ENCODE measurements around the gene FIBIN. TPM values are rescaled to one million over a fixed set of nuclear protein-coding genes. Genes with fewer than 3 reads are reported as not detected.

Gene FIBIN
- total and polyA plus RNA-seq, 2 donors (not counting 3 experiments of a cell fraction or from before 2014, with no cell fraction given) = not detected

GRCh38 chr11:27039873-27040272 lies 46.0 kb downstream of the FIBIN start:
- Histone ChIP-seq H3K4me3 (replicated peaks in 1 of 3; ENCODE audit: insufficient read depth in 1 of 3, low read depth in 1 of 3, low read length in 3 of 3) (no peak overlapping the region), H3K9ac (replicated peaks; ENCODE audit: extremely low read depth, insufficient read depth, low read length) (no peak overlapping the region), H3K9me3 (replicated peaks; ENCODE audit: control insufficient read depth, insufficient read depth, low read length) (no peaks in the 10 kb centered on the region), H3K27ac (ENCODE audit: insufficient read depth, low read depth, low read length) (no peak overlapping the region), H4K20me1 (replicated peaks; ENCODE audit: control insufficient read depth, extremely low read depth, insufficient read depth, low read length) (no peaks in the 10 kb centered on the region), H3K4me2 (ENCODE audit: insufficient read depth, low read length) (no peak overlapping the region), H3K9me1 (replicated peaks; ENCODE audit: control insufficient read depth, extremely low read depth, insufficient read depth, low read length) (no peaks in the 10 kb centered on the region), H3K4me1 (ENCODE audit: control insufficient read depth, extremely low read depth, insufficient read depth, low read length) (no peaks in the 10 kb centered on the region), H3K27me3 (ENCODE audit: control insufficient read depth in 2 of 2, insufficient read depth in 2 of 2, low read length in 2 of 2) (no peaks in the 10 kb centered on the region), H3K79me2 (ENCODE audit: control insufficient read depth, insufficient read depth, low read length) (no peaks in the 10 kb centered on the region), H3K36me3 (ENCODE audit: control insufficient read depth in 2 of 2, extremely low read depth in 1 of 2, insufficient read depth in 2 of 2, low read length in 2 of 2) (no peaks in the 10 kb centered on the region), H2AFZ (ENCODE audit: low read depth, low read length) (no peak overlapping the region)
- POLR2A ChIA-PET = no interaction called here
- intact Hi-C loops (cut with micrococcal nuclease) (no loop called here), dilution Hi-C loops (cut with MboI; ENCODE audit: extremely low pct_ligation_motif_present, low sequenced_read_pairs) (no loop called here)
- no peak for DNase-seq (ENCODE audit: low read depth, low spot score)
- CTCF ChIA-PET = no interaction called here
- FAIRE-seq = no peak
- BruUV-seq (replicated peaks) = no TSS peak
- TF ChIP-seq, protein P1, sequence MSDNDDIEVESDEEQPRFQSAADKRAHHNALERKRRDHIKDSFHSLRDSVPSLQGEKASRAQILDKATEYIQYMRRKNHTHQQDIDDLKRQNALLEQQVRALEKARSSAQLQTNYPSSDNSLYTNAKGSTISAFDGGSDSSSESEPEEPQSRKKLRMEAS (IDR thresholded peaks at IDR 0.05; ENCODE audit: insufficient read depth, insufficient read length) = no peak
- TF ChIP-seq, protein P2, sequence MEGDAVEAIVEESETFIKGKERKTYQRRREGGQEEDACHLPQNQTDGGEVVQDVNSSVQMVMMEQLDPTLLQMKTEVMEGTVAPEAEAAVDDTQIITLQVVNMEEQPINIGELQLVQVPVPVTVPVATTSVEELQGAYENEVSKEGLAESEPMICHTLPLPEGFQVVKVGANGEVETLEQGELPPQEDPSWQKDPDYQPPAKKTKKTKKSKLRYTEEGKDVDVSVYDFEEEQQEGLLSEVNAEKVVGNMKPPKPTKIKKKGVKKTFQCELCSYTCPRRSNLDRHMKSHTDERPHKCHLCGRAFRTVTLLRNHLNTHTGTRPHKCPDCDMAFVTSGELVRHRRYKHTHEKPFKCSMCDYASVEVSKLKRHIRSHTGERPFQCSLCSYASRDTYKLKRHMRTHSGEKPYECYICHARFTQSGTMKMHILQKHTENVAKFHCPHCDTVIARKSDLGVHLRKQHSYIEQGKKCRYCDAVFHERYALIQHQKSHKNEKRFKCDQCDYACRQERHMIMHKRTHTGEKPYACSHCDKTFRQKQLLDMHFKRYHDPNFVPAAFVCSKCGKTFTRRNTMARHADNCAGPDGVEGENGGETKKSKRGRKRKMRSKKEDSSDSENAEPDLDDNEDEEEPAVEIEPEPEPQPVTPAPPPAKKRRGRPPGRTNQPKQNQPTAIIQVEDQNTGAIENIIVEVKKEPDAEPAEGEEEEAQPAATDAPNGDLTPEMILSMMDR (IDR thresholded peaks at IDR 0.05; ENCODE audit: extremely low read depth in 1 of 2, insufficient read depth in 1 of 2, low read depth in 1 of 2, low read length in 2 of 2) = no peak
- TF ChIP-seq GATA2 (IDR thresholded peaks at IDR 0.05; ENCODE audit: insufficient read depth, insufficient read length, low read depth, low read length) = no peak
- no peak for TF ChIP-seq POLR2A (IDR thresholded peaks at IDR 0.05; ENCODE audit: low read depth, low read length)
- TF ChIP-seq EZH2 (IDR thresholded peaks at IDR 0.05; ENCODE audit: borderline replicate concordance, low read depth, low read length, severe bottlenecking) = no peak
- TF ChIP-seq MYC (IDR thresholded peaks at IDR 0.05; ENCODE audit: low read depth, low read length) = no peak
- TF ChIP-seq POLR2AphosphoS5 (IDR thresholded peaks at IDR 0.05; ENCODE audit: insufficient read depth, low read depth, low read length) = no peak
- TF ChIP-seq JUN (IDR thresholded peaks at IDR 0.05; ENCODE audit: borderline replicate concordance, insufficient read depth, insufficient read length, low read depth) = no peak
- TF ChIP-seq FOS (IDR thresholded peaks at IDR 0.05; ENCODE audit: borderline replicate concordance, insufficient read depth, low read length) = no peak

Measured in endothelial cell of umbilical vein (primary cell).